BJ (cell line): ENCODE data around the gene SOCS1. TPM values are rescaled to one million over a fixed set of nuclear protein-coding genes. Genes with fewer than 3 reads are reported as not detected.

Experiments
- CTCF ChIA-PET: fragments of 350-600 bp; formaldehyde crosslinking; extraction: SDS; loops from one replicate; lab custom pipeline; 2021; ENCODE audit warnings: antibody characterized with exemption, inconsistent platforms; lab: Yijun Ruan, JAX
- POLR2A ChIA-PET: fragments of 300-600 bp; sonication (Branson Sonifier 250); formaldehyde crosslinking; extraction: SDS; loops from one replicate; lab custom pipeline; 2021; ENCODE audit warnings: antibody characterized with exemption; lab: Charles Lee
- DNase-seq: peaks from one replicate; pipeline ENCODE4 v3.0.0-alpha.2; 2011; ENCODE audit warnings: low read depth
- H3K27me3 ChIP-seq: 2 replicates; pipeline ENCODE4 v1.6.0; 2011; ENCODE audit warnings: low read length; ENCODE audit not compliant: control insufficient read depth, insufficient read depth
- H3K36me3 ChIP-seq: 2 replicates; pipeline ENCODE4 v1.5.1; 2011; ENCODE audit warnings: low read length; ENCODE audit not compliant: control insufficient read depth, insufficient read depth
- H3K4me3 ChIP-seq: 2 replicates; pipeline ENCODE4 v1.5.1; 2011; ENCODE audit warnings: low read depth, mild to moderate bottlenecking, control low read depth, low read length
- polyA plus RNA-seq: library from polyadenylated mRNA; depleted of rRNA; stranded (reverse); fragments of >200 nt; gene quantifications from 2 replicates; pipeline ENCODE4 v1.2.3, GENCODE V29; 2011
- TF ChIP-seq, protein P1 (sequence below): IDR thresholded peaks from 2 replicates; pipeline ENCODE4 v1.5.1; 2011; ENCODE audit warnings: low read depth, mild to moderate bottlenecking, control low read depth, inconsistent platforms, low read length, moderate library complexity; ENCODE audit not compliant: insufficient read depth

Gene SOCS1
- polyA plus RNA-seq, 1 experiment = 2.6 TPM

DNA sequence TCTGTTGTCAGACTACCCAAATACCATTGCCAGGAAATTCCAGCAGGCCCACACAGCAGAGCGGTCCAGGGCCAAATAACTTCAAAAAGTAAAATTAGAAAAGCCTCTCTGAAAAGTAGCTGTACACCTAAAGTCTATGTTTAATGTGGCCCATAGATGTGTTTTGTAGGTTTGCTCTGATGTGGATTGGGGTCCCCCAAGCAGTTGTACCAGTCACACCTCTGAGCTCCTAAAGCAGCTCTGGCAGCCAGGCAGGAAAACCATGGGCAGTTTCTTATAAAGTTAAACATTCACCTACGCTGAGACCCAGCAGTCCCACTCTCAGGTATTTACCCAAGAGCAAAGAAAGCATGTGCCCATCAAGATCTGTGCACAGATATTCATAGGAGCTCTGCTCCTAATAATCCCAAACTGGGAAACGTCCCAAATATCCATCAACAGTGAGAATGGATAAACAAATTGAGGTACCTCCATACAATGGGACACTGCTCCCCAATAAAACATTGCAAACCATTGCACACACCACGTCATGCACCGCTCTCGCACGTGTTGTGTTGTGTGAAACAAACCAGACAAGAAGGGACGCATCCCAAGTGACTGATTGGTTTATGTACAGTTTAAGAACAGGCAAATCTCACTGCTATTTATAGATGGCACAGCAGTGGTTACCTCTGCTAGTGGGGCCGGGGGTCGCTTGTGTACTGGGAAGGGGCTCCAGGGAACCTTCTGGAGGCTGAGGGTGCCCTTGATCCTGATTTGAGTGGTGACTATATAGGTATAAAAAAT is 40.9 kb upstream of the SOCS1 start:
- CTCF ChIA-PET = interaction anchor here (0.8 to 2.6 kb wide), 7 partner anchors 13 to 333 kb away, joined by 3 to 8 read pairs (median 4); partner anchors contain the start of gene SOCS1
- TF ChIP-seq, protein P1, sequence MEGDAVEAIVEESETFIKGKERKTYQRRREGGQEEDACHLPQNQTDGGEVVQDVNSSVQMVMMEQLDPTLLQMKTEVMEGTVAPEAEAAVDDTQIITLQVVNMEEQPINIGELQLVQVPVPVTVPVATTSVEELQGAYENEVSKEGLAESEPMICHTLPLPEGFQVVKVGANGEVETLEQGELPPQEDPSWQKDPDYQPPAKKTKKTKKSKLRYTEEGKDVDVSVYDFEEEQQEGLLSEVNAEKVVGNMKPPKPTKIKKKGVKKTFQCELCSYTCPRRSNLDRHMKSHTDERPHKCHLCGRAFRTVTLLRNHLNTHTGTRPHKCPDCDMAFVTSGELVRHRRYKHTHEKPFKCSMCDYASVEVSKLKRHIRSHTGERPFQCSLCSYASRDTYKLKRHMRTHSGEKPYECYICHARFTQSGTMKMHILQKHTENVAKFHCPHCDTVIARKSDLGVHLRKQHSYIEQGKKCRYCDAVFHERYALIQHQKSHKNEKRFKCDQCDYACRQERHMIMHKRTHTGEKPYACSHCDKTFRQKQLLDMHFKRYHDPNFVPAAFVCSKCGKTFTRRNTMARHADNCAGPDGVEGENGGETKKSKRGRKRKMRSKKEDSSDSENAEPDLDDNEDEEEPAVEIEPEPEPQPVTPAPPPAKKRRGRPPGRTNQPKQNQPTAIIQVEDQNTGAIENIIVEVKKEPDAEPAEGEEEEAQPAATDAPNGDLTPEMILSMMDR = no peak

DNA sequence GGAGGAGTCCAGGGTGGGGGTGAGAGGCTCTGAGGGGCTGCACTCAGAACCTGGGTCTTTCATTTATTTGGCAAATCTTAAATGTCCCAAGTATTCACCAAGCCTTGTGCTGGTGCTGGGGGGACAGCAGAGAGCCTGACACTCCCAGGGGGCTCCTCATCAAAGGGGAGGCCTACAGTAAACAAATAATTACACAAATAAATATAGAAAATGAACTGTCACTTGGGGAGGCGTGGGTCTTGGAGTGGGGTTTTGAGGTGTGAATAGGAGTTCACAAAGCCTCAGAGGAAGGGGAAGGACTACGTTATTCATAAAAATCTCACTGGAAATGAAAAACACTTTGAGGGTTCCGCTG is 40.3 kb upstream of the SOCS1 start:
- TF ChIP-seq, protein P1 = no peak
- Histone ChIP-seq H3K4me3 (no peak overlapping the region), H3K27me3 (no peaks in the 10 kb centered on the region), H3K36me3 (no peaks in the 10 kb centered on the region)
- CTCF ChIA-PET = interaction anchor here (1.0 to 1.3 kb wide), 2 partner anchors 13 to 100 kb away, joined by 4 read pairs; no protein-coding TSS in a partner anchor
- POLR2A ChIA-PET = no interaction called here
- no peak for DNase-seq

More for the DNA sequence above, 40.9 kb upstream of the SOCS1 start:
- H3K4me3 ChIP-seq = no peak overlapping the region
- POLR2A ChIA-PET = no interaction called here
- H3K27me3 ChIP-seq = no peaks in the 10 kb centered on the region
- no peaks in the 10 kb centered on the region for H3K36me3 ChIP-seq
- no peak for DNase-seq

DNA sequence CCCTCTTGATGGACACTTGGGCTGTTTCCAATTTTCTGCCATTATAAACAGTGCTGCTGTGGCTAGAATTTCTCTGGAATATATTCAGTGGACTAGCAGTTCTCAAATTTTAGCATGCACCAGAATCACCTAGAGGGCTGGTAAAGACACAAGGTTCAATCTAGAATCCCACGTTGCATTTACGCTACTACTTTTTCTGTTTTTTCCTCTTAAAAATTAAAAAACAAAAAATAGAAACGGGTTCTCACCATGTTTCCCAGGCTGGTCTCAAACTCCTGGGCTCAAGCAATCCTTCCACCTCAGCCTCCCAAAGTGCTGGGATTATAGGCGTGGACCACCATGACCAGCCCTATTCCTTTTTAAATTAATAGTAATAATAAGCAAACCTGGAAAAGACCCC is 39.7 kb upstream of the SOCS1 start:
- Histone ChIP-seq H3K4me3 (no peak overlapping the region), H3K36me3 (no peaks in the 10 kb centered on the region), H3K27me3 (peaks cover 2% of the 10 kb centered on the region; the same call in 1 of the 2 replicates)
- no peak for DNase-seq
- ChIA-PET POLR2A (no interaction called here), CTCF (no interaction called here)
- TF ChIP-seq, protein P1 = no peak

DNA sequence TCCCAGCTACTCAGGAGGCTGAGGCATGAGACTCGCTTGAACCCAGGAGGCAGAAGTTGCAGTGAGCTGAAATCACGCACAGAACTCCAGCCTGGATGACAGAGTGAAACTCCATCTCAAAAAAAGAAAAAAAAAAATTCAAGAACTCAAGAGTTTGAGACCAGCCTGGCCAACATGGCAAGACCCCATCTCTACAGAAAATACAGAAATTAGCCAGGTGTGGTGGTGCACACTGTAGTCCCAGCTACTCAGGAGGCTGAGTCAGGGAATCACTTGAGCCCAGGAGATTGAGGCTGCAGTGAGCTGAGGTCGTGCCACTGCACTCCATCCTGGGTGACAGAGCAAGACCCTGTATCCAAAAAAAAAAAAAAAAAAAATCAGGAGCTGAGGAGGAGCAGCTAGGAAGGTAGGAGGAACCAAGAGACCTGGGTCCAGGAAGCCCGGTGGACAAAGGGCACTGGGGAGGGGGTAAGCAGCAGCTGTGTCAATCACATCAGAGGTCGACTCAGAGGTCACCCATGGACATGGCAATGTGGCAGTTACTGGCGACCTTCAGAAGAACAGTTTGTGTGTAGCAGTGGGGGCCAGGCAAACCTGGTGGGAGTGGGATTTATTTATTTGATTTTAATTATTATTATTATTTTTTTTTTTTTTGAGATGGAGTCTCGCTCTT is 36.2 kb upstream of the SOCS1 start:
- H3K4me3 ChIP-seq = no peak overlapping the region
- TF ChIP-seq, protein P1 = no peak
- ChIA-PET POLR2A (no interaction called here), CTCF (interaction anchor here (0.7 kb wide), 1 partner anchor 64 kb away, joined by 4 read pairs; no protein-coding TSS in a partner anchor)
- DNase-seq = no peak
- peaks cover 6% of the 10 kb centered on the region for H3K27me3 ChIP-seq
- no peaks in the 10 kb centered on the region for H3K36me3 ChIP-seq

DNA sequence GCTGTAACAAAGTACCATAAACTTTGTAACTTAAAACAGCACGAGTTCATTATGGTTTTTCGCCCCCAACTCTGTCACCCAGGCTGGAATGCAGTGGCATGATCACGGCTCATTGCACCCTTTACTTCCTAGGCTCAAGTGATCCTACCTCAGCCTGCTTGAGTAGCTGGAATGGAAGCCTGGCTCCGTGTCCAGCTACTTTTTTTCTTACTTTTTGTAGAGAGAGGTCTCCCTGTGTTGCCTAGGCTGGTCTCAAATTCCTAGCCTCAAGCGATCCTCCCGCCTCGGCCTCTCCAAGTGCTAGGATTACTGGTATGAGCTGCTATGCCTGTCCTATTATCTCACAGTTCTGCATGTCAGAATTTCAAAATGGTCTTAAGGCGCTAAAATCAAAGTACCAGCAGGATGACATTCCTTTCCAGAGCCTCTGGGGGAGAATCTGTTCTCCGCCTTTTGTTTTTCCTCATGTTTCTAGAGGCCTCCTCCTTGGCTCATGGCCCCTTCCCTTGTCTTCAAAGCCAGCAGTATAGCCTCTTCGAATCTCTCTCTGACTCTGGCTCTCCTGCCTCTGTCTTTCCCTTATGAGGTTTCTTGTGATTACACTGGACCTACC is 35.2 kb upstream of the SOCS1 start:
- TF ChIP-seq, protein P1 = no peak
- H3K4me3 ChIP-seq = no peak overlapping the region
- DNase-seq = no peak
- POLR2A ChIA-PET = no interaction called here
- H3K36me3 ChIP-seq = no peaks in the 10 kb centered on the region
- CTCF ChIA-PET = no interaction called here
- H3K27me3 ChIP-seq = peaks cover 6% of the 10 kb centered on the region
